GM12874 (cell line): ENCODE data around the gene TBC1D20.

ENCODE experiments used
- TF ChIP-seq, protein P1 (sequence below): IDR thresholded peaks from 2 replicates; pipeline ENCODE4 v1.5.1; 2011; ENCODE audit warnings: low read depth, mild to moderate bottlenecking, control low read depth, low read length, moderate library complexity; ENCODE audit not compliant: insufficient read depth

TBC1D20 gene

GRCh38 chr20:437787-438486 lies 24.4 kb downstream of the TBC1D20 start:
- TF ChIP-seq, protein P1, sequence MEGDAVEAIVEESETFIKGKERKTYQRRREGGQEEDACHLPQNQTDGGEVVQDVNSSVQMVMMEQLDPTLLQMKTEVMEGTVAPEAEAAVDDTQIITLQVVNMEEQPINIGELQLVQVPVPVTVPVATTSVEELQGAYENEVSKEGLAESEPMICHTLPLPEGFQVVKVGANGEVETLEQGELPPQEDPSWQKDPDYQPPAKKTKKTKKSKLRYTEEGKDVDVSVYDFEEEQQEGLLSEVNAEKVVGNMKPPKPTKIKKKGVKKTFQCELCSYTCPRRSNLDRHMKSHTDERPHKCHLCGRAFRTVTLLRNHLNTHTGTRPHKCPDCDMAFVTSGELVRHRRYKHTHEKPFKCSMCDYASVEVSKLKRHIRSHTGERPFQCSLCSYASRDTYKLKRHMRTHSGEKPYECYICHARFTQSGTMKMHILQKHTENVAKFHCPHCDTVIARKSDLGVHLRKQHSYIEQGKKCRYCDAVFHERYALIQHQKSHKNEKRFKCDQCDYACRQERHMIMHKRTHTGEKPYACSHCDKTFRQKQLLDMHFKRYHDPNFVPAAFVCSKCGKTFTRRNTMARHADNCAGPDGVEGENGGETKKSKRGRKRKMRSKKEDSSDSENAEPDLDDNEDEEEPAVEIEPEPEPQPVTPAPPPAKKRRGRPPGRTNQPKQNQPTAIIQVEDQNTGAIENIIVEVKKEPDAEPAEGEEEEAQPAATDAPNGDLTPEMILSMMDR: no peak

GRCh38 chr20:436476-436875 lies 25.9 kb downstream of the TBC1D20 start:
- TF ChIP-seq, protein P1: no peak

- TF ChIP-seq, protein P1: no peak
Observed at GRCh38 chr20:435558-435957, 26.8 kb downstream of the TBC1D20 start.

DNA sequence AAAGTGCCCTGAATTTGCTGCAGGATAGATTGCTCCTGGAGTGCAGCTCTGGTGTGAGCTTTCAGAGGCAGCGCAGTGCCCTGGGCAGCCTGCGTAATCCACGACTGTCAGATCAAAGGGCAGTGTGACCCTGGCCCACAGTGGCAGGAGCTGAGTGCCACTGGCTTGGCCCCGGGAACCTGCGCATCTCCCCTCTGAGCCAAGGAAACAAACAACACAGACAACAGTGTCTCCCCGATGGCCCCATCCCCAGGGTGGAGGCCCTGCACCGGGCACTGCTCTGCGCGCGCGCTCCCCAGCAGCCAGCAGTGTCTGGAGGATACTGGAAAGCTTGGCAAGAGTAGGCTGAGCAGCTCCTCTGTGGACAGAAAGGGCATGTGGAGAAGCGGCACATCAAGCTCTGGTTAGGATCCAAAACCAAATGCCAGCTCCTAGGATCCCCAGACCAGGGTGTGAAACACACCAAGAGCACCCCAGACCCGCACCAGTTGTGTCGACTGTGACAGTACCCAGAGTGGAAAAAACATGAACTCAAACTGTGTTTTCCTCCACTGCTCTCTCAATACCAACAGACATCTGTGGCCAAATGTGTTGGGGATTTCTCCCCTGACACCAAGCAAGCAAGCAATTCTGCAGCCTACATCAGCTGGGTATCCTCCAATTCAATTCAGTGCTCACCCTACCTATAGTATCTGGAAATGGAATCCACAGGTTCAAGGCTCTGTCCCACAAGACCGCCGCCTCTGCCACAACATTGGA lies 27.5 kb downstream of the TBC1D20 start:
- TF ChIP-seq, protein P1: no peak

DNA sequence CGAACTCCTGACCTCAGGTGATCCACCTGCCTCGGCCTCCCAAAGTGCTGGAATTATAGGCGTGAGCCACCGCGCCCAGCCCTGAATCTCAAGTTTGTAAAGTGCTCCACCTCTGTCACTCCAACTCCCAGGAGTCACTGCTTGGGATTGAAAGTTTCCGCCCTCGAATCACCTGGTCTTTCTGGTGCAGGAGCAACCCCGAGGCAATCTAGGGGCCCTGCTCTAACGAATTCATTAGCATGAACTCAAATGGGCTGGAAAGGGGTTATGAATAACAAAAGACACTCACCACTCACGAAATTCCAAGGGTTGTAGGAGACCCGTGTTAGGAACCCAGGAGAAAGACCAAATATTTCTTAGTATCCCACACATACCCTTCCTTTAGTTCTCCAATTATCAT lies 28.1 kb downstream of the TBC1D20 start:
- TF ChIP-seq, protein P1: no peak

- TF ChIP-seq, protein P1: no peak
Observed at GRCh38 chr20:433300-433975, 28.9 kb downstream of the TBC1D20 start.

DNA sequence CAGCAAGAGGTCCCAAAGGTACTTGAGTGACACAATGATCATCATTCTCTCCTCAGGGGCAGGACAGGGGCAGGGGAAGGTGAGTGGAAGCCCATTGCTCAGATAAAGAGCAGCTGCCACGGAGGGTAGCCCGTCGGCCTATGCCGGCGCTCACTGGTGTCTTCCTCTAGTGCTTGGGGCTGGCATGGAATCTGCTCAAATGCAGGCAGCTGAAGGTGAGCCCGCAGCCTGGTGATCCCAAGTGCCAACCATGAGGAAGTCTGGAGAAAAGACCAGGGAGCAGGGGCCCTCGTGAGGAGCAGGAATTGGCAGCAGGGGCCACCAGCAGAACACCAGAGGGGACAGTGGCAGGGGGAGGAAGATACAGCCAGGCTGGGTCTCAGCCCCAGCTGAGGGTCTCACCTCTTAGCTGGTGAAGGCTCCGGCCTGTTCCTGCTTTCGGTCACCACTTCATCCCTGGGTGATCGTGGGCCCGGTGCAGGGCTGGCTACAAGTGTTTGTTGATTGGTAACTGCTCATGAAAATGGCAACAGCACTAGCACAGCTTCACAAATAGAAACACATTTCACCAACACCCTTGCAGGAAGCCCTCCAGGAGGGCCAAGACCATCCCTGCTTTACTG lies 29.5 kb downstream of the TBC1D20 start:
- TF ChIP-seq, protein P1: no peak
